ENCODE measurements around the gene ELF5. TPM values are rescaled to one million over a fixed set of nuclear protein-coding genes. Genes with fewer than 3 reads are reported as not detected.

The ELF5 gene
- total RNA-seq, 6 donors from 2014 or later, result 1.2 to 29.3 (median 8.5) TPM

DNA sequence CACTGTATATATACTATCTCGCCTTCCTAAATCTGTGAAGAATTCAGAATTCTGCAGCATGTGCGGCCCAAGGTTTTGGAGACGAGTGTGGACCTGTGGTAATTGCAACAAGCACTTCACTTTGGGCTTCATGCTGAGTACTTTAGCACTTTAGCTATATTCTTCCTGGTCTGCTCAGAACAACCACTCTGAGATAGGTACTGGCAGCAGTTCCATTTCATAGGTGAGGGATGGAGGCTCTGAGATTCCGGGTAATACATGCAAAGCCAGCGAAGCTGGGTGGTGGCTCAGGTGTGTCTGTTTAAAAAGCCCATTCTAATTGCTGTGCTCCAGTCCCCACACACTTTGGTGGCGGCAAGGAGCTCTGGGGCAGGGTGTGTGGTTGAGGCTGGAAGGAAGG lies 6.4 kb downstream of the ELF5 start:
- WGBS, 2 donors, result 59 to 60% methylated on average over 6 of the region's 6 CpGs
- H3K27ac ChIP-seq, result peak overlapping the region in 2 of 4 donors; percentile 24 to 79
- TF ChIP-seq, protein P1, sequence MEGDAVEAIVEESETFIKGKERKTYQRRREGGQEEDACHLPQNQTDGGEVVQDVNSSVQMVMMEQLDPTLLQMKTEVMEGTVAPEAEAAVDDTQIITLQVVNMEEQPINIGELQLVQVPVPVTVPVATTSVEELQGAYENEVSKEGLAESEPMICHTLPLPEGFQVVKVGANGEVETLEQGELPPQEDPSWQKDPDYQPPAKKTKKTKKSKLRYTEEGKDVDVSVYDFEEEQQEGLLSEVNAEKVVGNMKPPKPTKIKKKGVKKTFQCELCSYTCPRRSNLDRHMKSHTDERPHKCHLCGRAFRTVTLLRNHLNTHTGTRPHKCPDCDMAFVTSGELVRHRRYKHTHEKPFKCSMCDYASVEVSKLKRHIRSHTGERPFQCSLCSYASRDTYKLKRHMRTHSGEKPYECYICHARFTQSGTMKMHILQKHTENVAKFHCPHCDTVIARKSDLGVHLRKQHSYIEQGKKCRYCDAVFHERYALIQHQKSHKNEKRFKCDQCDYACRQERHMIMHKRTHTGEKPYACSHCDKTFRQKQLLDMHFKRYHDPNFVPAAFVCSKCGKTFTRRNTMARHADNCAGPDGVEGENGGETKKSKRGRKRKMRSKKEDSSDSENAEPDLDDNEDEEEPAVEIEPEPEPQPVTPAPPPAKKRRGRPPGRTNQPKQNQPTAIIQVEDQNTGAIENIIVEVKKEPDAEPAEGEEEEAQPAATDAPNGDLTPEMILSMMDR (IDR thresholded peaks at IDR 0.05), result no peak
- TF ChIP-seq EP300 (IDR thresholded peaks at IDR 0.05) (peak in 1 of 4 donors; percentile 37), POLR2AphosphoS5 (IDR thresholded peaks at IDR 0.05) (no peak), POLR2A (IDR thresholded peaks at IDR 0.05) (peak in 1 of 4 donors; percentile 45)
- H3K27me3 ChIP-seq, result no peaks in the 10 kb centered on the region
- H3K4me1 ChIP-seq, result peaks cover 13 to 73% (median 37%) of the 10 kb centered on the region in 4 donors
- ATAC-seq (ENCODE audit: low FRiP score in 2 of 2) (no peak), DNase-seq (peak in 1 of 2 donors; percentile 56)
- no peak overlapping the region for H3K4me3 ChIP-seq
- H3K9me3 ChIP-seq, result no peaks in the 10 kb centered on the region
- no peaks in the 10 kb centered on the region for H3K36me3 ChIP-seq

DNA sequence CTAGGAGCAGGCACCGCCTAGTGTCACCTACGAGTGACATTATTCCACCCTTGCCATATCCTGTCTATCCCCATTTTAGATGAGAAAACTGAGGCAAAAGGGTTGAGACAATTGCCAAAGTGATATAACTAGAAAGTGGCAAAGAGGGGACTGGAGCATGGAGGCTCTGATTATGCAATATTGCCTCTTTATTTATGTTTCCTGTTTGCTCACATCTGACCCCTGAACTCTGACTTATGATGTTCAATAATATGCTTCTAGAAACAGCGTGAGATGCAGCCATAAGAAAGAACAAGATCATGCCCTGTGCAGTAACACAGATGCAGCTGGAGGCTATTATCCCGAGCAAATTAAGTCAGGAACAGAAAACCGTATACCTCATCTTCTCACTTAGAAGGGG lies 7.7 kb downstream of the ELF5 start:
- DNase-seq, result no peak
- H3K4me3 ChIP-seq, result no peak overlapping the region
- TF ChIP-seq POLR2A (IDR thresholded peaks at IDR 0.05), result no peak
- no peak for TF ChIP-seq POLR2AphosphoS5 (IDR thresholded peaks at IDR 0.05)
- no peak for TF ChIP-seq EP300 (IDR thresholded peaks at IDR 0.05)
- TF ChIP-seq, protein P1 (IDR thresholded peaks at IDR 0.05), result no peak
- H3K27ac ChIP-seq, result peak overlapping the region in 1 of 4 donors; percentile 18
- H3K27me3 ChIP-seq, result no peaks in the 10 kb centered on the region
- 69 to 76% methylated on average over 5 of the region's 5 CpGs for WGBS, 2 donors
- H3K4me1 ChIP-seq, result peaks cover 22 to 85% (median 47%) of the 10 kb centered on the region in 4 donors
- no peaks in the 10 kb centered on the region for H3K36me3 ChIP-seq
- ATAC-seq (ENCODE audit: low FRiP score in 2 of 2), result no peak
- no peaks in the 10 kb centered on the region for H3K9me3 ChIP-seq

DNA sequence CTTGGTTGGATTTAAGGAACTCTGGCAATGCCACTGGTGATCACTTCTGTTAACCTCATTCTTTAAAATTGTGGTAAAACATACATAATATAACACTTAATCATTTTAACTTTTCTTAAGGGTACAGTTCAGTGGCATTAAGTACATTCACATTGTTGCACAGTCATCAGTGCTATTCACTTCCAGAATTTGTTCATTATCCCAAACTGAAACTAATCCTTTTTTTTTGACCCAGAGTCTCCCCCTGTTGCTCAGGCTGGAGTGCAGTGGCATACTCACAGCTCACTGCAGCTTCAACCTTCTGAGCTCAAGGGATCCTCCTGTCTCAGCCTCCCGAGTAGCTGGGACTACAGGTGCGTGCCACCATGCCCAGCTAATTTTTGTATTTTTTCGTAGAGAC lies 10.6 kb downstream of the ELF5 start:
- no peaks in the 10 kb centered on the region for H3K27me3 ChIP-seq
- no peak overlapping the region for H3K4me3 ChIP-seq
- no peak for DNase-seq
- H3K4me1 ChIP-seq, result peaks cover 22 to 81% (median 38%) of the 10 kb centered on the region in 4 donors
- peak overlapping the region in 2 of 4 donors; percentile 74 to 84 for H3K27ac ChIP-seq
- ATAC-seq (ENCODE audit: low FRiP score in 2 of 2), result no peak
- no peaks in the 10 kb centered on the region for H3K9me3 ChIP-seq
- TF ChIP-seq POLR2A (IDR thresholded peaks at IDR 0.05) (no peak), POLR2AphosphoS5 (IDR thresholded peaks at IDR 0.05) (no peak), EP300 (IDR thresholded peaks at IDR 0.05) (no peak)
- TF ChIP-seq, protein P1 (IDR thresholded peaks at IDR 0.05), result no peak
- H3K36me3 ChIP-seq, result no peaks in the 10 kb centered on the region
- WGBS, 2 donors, result 90 to 96% methylated on average over 3 of the region's 3 CpGs

DNA sequence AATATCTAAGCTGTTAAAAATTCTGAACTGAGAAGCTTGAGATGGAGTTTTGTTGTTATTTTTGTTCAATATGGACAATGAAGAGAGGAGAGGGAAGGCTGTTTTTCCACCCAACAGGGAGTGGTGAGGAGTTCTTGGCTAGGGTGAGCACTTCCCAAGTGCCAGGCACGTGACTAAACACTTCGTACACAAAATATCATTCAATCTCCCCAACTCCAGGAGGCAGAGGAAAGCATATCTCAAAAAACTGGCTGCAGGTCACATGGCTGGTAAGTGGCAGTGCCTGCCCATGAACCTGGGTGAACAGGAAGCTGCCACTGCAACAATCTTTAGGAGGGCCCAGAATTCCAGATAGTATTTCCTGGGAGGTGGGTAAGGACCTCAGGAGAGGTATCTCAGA lies 11.6 kb downstream of the ELF5 start:
- WGBS, 2 donors, result 3 to 19% methylated on average over 2 of the region's 2 CpGs
- peaks cover 17 to 79% (median 30%) of the 10 kb centered on the region in 4 donors for H3K4me1 ChIP-seq
- no peak for TF ChIP-seq POLR2AphosphoS5 (IDR thresholded peaks at IDR 0.05)
- TF ChIP-seq POLR2A (IDR thresholded peaks at IDR 0.05), result no peak
- TF ChIP-seq EP300 (IDR thresholded peaks at IDR 0.05), result no peak
- TF ChIP-seq, protein P1 (IDR thresholded peaks at IDR 0.05), result no peak
- H3K36me3 ChIP-seq, result no peaks in the 10 kb centered on the region
- peak in 1 of 2 donors; percentile 75 for DNase-seq
- peak overlapping the region; percentile 53 to 84 (median 70) for H3K27ac ChIP-seq
- H3K4me3 ChIP-seq, result no peak overlapping the region
- no peaks in the 10 kb centered on the region for H3K9me3 ChIP-seq
- peak; percentile 49 to 56 for ATAC-seq (ENCODE audit: low FRiP score in 2 of 2)
- H3K27me3 ChIP-seq, result no peaks in the 10 kb centered on the region

DNA sequence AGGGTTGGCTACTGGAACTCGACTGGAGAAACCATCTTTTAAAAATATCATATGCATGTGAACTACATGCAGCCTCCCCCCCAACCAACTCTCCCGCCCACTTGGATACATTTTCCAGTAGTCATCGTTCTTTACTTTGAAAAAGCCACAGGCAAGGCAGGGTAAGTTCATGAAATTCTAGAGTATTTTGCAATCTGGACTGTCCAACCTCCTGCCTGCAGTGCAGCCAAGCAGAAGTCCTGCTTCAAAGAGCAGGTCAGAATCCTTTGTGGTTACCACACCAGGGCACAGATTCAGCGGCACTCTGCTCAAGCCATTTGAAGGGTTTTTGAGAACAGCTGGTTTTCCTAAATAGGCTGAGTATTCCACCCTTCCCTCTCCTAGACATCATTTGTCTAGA lies 12.1 kb downstream of the ELF5 start:
- no peak for TF ChIP-seq POLR2A (IDR thresholded peaks at IDR 0.05)
- TF ChIP-seq EP300 (IDR thresholded peaks at IDR 0.05), result peak in 1 of 4 donors; percentile 16
- TF ChIP-seq POLR2AphosphoS5 (IDR thresholded peaks at IDR 0.05), result peak in 1 of 2 donors; percentile 60
- TF ChIP-seq, protein P1 (IDR thresholded peaks at IDR 0.05), result no peak
- no peak overlapping the region for H3K4me3 ChIP-seq
- ATAC-seq (ENCODE audit: low FRiP score in 2 of 2), result peak; percentile 83 to 85
- 28 to 37% methylated on average over 4 of the region's 4 CpGs for WGBS, 2 donors
- no peaks in the 10 kb centered on the region for H3K27me3 ChIP-seq
- peak overlapping the region in 3 of 4 donors; percentile 66 to 84 (median 74) for H3K27ac ChIP-seq
- peaks cover 15 to 77% (median 28%) of the 10 kb centered on the region in 4 donors for H3K4me1 ChIP-seq
- no peaks in the 10 kb centered on the region for H3K36me3 ChIP-seq
- DNase-seq, result peak in 1 of 2 donors; percentile 76
- H3K9me3 ChIP-seq, result no peaks in the 10 kb centered on the region
